ENCODE results near the gene KIAA0513.
A peak's percentile ranks its signal among the peaks of the same experiment; 100 is the strongest.
"Not testable (repeated sequence)": the region's sequence is repeated elsewhere in the genome, so short reads cannot be mapped to it uniquely, and the experiment has no call there.

KIAA0513 gene

DNA sequence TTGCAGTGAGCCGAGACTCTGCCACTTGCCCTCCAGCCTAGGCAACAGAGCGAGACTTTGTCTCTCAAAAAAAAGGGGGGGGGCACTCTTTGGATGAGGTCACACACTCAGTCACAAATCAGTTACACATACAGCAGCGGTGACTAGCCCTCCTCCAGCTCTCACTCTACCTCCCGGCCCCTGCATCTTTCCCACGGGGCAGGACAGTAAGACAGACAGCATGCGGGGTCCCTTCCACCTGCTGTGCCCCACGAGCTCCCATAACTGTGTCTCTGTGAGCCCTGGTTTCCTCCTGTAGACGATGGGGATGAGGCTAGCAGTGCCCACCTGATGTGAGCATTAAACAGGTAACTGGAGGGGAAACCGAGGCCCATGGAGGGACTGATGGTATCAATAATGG is 79.5 kb downstream of the KIAA0513 start:
- H3K4me1 Mint-ChIP-seq: peaks cover 39% of the 10 kb centered on the region
- no peaks in the 10 kb centered on the region for H3K36me3 Mint-ChIP-seq
- no peak overlapping the region for H3K27ac Mint-ChIP-seq
- no peaks in the 10 kb centered on the region for H3K9me3 Mint-ChIP-seq
- no peak for ATAC-seq
- no peak for DNase-seq (ENCODE audit: low spot score in 2 of 2)
- no peak overlapping the region for H3K4me3 Mint-ChIP-seq

GRCh38 chr16:85107532-85107931 is 79.9 kb downstream of the KIAA0513 start:
- no peak for DNase-seq (ENCODE audit: low spot score in 2 of 2)
- H3K9me3 Mint-ChIP-seq: no peaks in the 10 kb centered on the region
- H3K27ac Mint-ChIP-seq: peak overlapping the region; percentile 56
- no peak for ATAC-seq
- H3K36me3 Mint-ChIP-seq: no peaks in the 10 kb centered on the region
- peaks cover 38% of the 10 kb centered on the region for H3K4me1 Mint-ChIP-seq
- H3K4me3 Mint-ChIP-seq: no peak overlapping the region

GRCh38 chr16:85110105-85110504 is 82.5 kb downstream of the KIAA0513 start:
- H3K27ac Mint-ChIP-seq: no peak overlapping the region
- DNase-seq (ENCODE audit: low spot score in 2 of 2): no peak
- no peaks in the 10 kb centered on the region for H3K36me3 Mint-ChIP-seq
- H3K4me3 Mint-ChIP-seq: no peak overlapping the region
- H3K4me1 Mint-ChIP-seq: peaks cover 21% of the 10 kb centered on the region
- ATAC-seq: no peak
- H3K9me3 Mint-ChIP-seq: no peaks in the 10 kb centered on the region

- H3K27ac Mint-ChIP-seq: peak overlapping the region; percentile 69
- no peaks in the 10 kb centered on the region for H3K36me3 Mint-ChIP-seq
- ATAC-seq (no peak), DNase-seq (ENCODE audit: low spot score in 2 of 2) (no peak)
- H3K4me3 Mint-ChIP-seq: no peak overlapping the region
- no peaks in the 10 kb centered on the region for H3K9me3 Mint-ChIP-seq
- H3K4me1 Mint-ChIP-seq: peaks cover 12% of the 10 kb centered on the region
Observed at GRCh38 chr16:85111184-85111583, 83.6 kb downstream of the KIAA0513 start.

- no peaks in the 10 kb centered on the region for H3K9me3 Mint-ChIP-seq
Observed at GRCh38 chr16:85112364-85112763, 84.8 kb downstream of the KIAA0513 start, which contains the start of gene CIBAR2. TSS of gene CIBAR2 (minus strand) at chr16:85112472. CDS start at chr16:85112352, 120 bp downstream.

GRCh38 chr16:85113168-85113733 is 85.7 kb downstream of the KIAA0513 start:
- no peaks in the 10 kb centered on the region for H3K9me3 Mint-ChIP-seq
- DNase-seq (ENCODE audit: low spot score in 2 of 2) (no peak), ATAC-seq (no peak)
- H3K4me1 Mint-ChIP-seq: peaks cover 8% of the 10 kb centered on the region
- H3K4me3 Mint-ChIP-seq: no peak overlapping the region
- H3K36me3 Mint-ChIP-seq: no peaks in the 10 kb centered on the region
- no peak overlapping the region for H3K27ac Mint-ChIP-seq

More at GRCh38 chr16:85112364-85112763, 84.8 kb downstream of the KIAA0513 start, which contains the start of gene CIBAR2:
- H3K4me3 Mint-ChIP-seq: no peak within 1 kb of the TSS
- H3K4me1 Mint-ChIP-seq: peaks cover 8% of the 10 kb centered on the region
- H3K36me3 Mint-ChIP-seq: no peaks in the 10 kb centered on the region
- DNase-seq (ENCODE audit: low spot score in 2 of 2) (no peak), ATAC-seq (no peak)
- peak within 1 kb of the TSS; percentile 69 for H3K27ac Mint-ChIP-seq

DNA sequence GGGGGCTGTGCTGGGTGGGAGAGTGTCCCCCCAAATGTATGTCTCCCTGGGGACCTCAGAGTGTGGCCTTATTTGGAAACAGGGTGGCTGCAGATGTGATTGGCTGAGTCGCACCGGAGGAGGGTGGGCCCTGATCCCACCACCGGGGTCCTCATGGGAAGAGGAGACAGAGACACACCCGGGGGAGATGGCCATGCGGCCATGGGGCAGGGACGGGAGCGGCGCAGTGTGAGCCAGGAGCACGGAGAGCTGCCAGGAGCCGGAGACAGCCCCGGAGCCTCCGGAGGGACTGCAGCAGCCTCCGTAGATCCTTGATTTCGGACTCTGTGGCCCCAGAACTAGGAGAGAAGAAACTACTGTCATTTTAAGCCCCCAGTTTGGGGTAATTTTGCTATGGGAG is 86.3 kb downstream of the KIAA0513 start:
- no peak overlapping the region for H3K27ac Mint-ChIP-seq
- H3K4me1 Mint-ChIP-seq: peaks cover 8% of the 10 kb centered on the region
- H3K9me3 Mint-ChIP-seq: no peaks in the 10 kb centered on the region
- DNase-seq (ENCODE audit: low spot score in 2 of 2) (no peak), ATAC-seq (no peak)
- no peak overlapping the region for H3K4me3 Mint-ChIP-seq
- no peaks in the 10 kb centered on the region for H3K36me3 Mint-ChIP-seq

DNA sequence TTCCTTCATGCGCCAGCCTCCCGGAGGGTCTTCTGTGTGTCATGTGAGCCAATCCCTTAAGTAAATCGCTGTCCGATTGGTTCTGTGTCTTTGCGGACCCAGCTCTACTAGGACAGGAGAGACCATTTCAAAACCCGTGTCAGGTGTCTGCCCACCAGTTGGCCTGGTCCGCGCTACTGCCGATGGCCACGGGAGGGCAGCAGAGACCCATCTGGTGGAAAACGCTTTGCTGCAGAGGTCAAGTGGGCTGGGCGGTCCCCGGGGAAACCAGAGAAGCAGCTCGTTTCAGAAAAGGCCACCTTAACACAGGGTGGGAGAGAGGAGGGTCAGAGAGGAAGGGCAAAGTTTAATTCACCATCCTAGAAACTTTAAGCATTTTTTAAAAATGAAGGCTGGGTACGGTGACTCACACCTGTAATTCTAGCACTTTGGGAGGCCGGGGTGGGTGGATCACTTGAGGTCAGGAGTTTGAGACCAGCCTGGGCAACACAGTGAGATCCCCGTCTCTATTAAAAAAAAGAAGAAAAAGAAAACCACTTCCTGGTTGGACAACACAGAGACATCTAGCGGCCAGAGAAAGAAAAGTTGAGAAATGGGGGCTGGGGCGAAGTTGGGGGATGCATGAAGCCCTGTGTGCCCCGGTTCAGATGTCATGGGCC is 87.4 kb downstream of the KIAA0513 start:
- no peaks in the 10 kb centered on the region for H3K9me3 Mint-ChIP-seq
- DNase-seq (ENCODE audit: low spot score in 2 of 2): peak; percentile 90 to 96
- H3K4me3 Mint-ChIP-seq: peak overlapping the region; percentile 64
- H3K4me1 Mint-ChIP-seq: peaks cover 8% of the 10 kb centered on the region
- H3K36me3 Mint-ChIP-seq: no peaks in the 10 kb centered on the region
- H3K27ac Mint-ChIP-seq: peak overlapping the region; percentile 92
- ATAC-seq: peak; percentile 86

GRCh38 chr16:85117418-85117817 is 89.8 kb downstream of the KIAA0513 start:
- no peaks in the 10 kb centered on the region for H3K9me3 Mint-ChIP-seq
- H3K27ac Mint-ChIP-seq: no peak overlapping the region
- no peak overlapping the region for H3K4me3 Mint-ChIP-seq

GRCh38 chr16:85120006-85120340 is 92.4 kb downstream of the KIAA0513 start:
- no peaks in the 10 kb centered on the region for H3K36me3 Mint-ChIP-seq
- DNase-seq (ENCODE audit: low spot score in 2 of 2) (no peak), ATAC-seq (no peak)
- H3K9me3 Mint-ChIP-seq: no peaks in the 10 kb centered on the region
- H3K4me1 Mint-ChIP-seq: peaks cover 3% of the 10 kb centered on the region
- no peak overlapping the region for H3K4me3 Mint-ChIP-seq
- H3K27ac Mint-ChIP-seq: no peak overlapping the region

More at GRCh38 chr16:85117418-85117817, 89.8 kb downstream of the KIAA0513 start:
- H3K4me1 Mint-ChIP-seq: peaks cover 8% of the 10 kb centered on the region
- no peak for ATAC-seq
- H3K36me3 Mint-ChIP-seq: no peaks in the 10 kb centered on the region
- no peak for DNase-seq (ENCODE audit: low spot score in 2 of 2)

DNA sequence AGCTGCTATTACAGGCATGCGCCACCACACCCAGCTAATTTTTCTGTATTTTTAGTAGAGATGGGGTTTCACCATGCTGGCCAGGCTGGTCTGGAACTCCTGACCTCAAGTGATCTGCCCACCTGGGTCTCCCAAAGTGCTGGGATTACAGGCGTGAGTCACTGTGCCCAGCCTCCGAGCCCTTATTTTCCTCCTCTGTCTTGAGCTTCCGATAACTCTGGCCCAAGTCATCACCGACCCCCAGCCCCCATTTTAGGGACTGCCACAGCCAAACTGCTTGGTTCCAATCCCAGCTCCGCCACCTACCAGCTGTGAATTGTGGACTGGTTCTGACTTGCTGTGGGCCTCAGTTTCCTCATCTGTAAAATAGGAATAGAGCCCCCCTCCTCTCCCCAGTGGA is 95.8 kb downstream of the KIAA0513 start:
- H3K36me3 Mint-ChIP-seq; ATAC-seq; DNase-seq (ENCODE audit: low spot score in 2 of 2); H3K27ac Mint-ChIP-seq; H3K9me3 Mint-ChIP-seq; H3K4me3 Mint-ChIP-seq: not testable (repeated sequence)
- peaks cover 11% of the 10 kb centered on the region for H3K4me1 Mint-ChIP-seq

GRCh38 chr16:85123891-85124635 is 96.5 kb downstream of the KIAA0513 start:
- H3K4me3 Mint-ChIP-seq: no peak overlapping the region
- no peak for DNase-seq (ENCODE audit: low spot score in 2 of 2)

GRCh38 chr16:85124636-85125346 is 97.2 kb downstream of the KIAA0513 start:
- H3K9me3 Mint-ChIP-seq: no peaks in the 10 kb centered on the region
- DNase-seq (ENCODE audit: low spot score in 2 of 2): no peak
- no peak overlapping the region for H3K4me3 Mint-ChIP-seq
- H3K27ac Mint-ChIP-seq: no peak overlapping the region
- no peak for ATAC-seq
- no peaks in the 10 kb centered on the region for H3K36me3 Mint-ChIP-seq
- peaks cover 11% of the 10 kb centered on the region for H3K4me1 Mint-ChIP-seq

More at GRCh38 chr16:85123891-85124635, 96.5 kb downstream of the KIAA0513 start:
- Mint-ChIP-seq H3K4me1 (peaks cover 11% of the 10 kb centered on the region), H3K36me3 (no peaks in the 10 kb centered on the region), H3K9me3 (no peaks in the 10 kb centered on the region), H3K27ac (no peak overlapping the region)
- no peak for ATAC-seq

DNA sequence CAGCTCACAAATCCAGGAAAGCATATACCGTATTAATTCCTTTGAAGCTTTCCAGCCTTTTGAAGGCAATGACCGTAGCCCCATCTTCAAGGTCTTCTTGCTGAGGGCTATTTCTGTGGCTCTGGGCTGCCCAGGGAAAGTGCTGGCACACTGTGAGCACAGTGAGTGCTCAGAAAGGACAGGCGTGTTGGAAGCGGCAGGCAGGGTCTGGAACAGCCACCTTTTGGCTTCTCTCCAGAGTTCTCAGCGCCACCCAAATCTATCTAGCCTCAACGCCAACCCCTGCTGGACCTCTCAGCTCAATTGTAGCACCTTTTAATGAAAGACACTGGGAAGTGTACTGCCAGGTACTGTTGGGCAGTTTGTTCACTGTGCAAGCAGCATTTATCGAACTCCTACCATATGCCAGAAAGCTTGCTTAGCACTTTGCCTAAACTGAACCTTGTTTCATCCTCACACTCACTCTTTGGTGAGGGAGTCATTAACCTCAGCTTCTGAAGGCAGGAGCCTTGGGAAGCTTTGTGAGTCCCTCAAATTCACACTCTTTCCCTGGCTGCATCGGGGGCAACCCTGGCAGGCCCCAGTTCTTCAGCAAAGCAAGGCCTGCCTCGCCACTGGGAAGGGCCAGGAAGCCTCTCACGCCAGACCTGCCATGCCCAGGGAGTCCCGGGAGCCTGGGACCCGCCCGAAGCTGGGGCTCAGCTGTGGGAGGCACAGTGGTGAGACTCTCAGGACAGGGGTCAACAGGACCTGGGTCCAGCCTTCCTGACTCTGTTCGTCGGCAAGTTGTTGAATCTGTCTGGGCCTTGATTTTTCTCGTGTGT is 98.2 kb downstream of the KIAA0513 start:
- H3K36me3 Mint-ChIP-seq: no peaks in the 10 kb centered on the region
- ATAC-seq (no peak), DNase-seq (ENCODE audit: low spot score in 2 of 2) (no peak)

GRCh38 chr16:85126394-85126704 is 98.8 kb downstream of the KIAA0513 start:
- no peak overlapping the region for H3K27ac Mint-ChIP-seq
- H3K36me3 Mint-ChIP-seq: no peaks in the 10 kb centered on the region
- H3K9me3 Mint-ChIP-seq: no peaks in the 10 kb centered on the region
- DNase-seq (ENCODE audit: low spot score in 2 of 2) (no peak), ATAC-seq (no peak)
- peaks cover 11% of the 10 kb centered on the region for H3K4me1 Mint-ChIP-seq
- no peak overlapping the region for H3K4me3 Mint-ChIP-seq

More for the DNA sequence above, 98.2 kb downstream of the KIAA0513 start:
- no peaks in the 10 kb centered on the region for H3K9me3 Mint-ChIP-seq
- H3K4me3 Mint-ChIP-seq: no peak overlapping the region
- H3K4me1 Mint-ChIP-seq: peaks cover 11% of the 10 kb centered on the region
- H3K27ac Mint-ChIP-seq: no peak overlapping the region
